Measurements from ENCODE around the gene CSPG5.
A peak's percentile ranks its signal among the peaks of the same experiment; 100 is the strongest.

CSPG5 gene

DNA sequence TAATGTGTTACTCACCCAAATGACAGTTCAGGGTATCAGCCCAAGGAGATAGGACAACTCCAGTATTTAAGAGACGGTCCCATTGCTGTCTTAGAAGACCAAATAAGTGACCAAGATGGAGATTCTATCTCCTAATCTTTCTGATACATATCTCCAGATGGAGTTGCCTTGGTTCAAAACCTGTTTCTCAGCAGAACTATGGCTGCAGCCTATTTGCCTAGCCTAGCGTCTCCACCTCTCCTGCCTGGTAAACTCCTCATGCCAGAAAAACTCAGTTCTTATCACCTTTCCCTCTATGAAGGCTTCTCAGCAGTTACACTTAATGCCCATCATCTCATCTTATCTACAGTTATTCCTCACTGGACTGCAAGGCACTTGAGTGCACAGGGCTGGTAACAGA is 1.2 kb upstream of the CSPG5 start:
- Histone ChIP-seq H3K27ac (no peak overlapping the region), H3K4me1 (ENCODE audit: control insufficient read depth in 1 of 2, insufficient read depth in 1 of 2, low read depth in 1 of 2, low read length in 1 of 2) (peaks cover 5 to 12% of the 10 kb centered on the region in 2 experiments), H3K9me3 (no peaks in the 10 kb centered on the region), H3K36me3 (peaks cover 1% of the 10 kb centered on the region), H3K4me3 (ENCODE audit: low read depth in 1 of 2, low read length in 1 of 2) (no peak overlapping the region), H3K27me3 (peaks cover 83% of the 10 kb centered on the region)
- TF ChIP-seq, protein P1, sequence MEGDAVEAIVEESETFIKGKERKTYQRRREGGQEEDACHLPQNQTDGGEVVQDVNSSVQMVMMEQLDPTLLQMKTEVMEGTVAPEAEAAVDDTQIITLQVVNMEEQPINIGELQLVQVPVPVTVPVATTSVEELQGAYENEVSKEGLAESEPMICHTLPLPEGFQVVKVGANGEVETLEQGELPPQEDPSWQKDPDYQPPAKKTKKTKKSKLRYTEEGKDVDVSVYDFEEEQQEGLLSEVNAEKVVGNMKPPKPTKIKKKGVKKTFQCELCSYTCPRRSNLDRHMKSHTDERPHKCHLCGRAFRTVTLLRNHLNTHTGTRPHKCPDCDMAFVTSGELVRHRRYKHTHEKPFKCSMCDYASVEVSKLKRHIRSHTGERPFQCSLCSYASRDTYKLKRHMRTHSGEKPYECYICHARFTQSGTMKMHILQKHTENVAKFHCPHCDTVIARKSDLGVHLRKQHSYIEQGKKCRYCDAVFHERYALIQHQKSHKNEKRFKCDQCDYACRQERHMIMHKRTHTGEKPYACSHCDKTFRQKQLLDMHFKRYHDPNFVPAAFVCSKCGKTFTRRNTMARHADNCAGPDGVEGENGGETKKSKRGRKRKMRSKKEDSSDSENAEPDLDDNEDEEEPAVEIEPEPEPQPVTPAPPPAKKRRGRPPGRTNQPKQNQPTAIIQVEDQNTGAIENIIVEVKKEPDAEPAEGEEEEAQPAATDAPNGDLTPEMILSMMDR (IDR thresholded peaks at IDR 0.05) = no peak

DNA sequence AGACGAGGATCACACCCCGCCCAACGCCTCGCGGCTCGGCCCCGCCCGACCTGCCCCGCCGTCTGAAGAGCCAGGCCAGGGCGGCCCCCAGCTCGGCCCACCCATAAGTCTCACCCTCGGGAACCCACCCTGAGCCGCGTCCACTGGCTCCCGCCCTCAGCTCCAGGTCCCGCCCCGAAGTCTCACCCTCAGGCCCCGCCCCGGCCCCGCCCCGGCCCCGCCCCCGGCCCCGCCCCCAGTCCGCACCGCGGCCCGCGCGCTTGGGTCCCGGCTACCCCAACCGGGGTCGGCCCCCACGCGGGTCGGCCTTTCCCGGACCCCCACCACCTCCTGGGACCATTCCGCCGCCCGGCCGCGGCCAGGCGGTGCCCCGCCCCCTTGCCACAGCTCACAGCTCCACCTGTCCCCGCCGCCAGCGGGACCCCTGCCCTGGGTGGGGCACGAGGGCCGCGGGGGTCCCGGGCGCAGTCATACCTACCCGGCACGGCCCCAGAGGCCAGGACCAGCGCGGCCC is 489 bp downstream of the CSPG5 start:
- Histone ChIP-seq H3K9me3 (no peaks in the 10 kb centered on the region), H3K4me3 (ENCODE audit: low read depth in 1 of 2, low read length in 1 of 2) (peak overlapping the region; percentile 51 to 64), H3K4me1 (ENCODE audit: control insufficient read depth in 1 of 2, insufficient read depth in 1 of 2, low read depth in 1 of 2, low read length in 1 of 2) (peaks cover 5 to 12% of the 10 kb centered on the region in 2 experiments), H3K36me3 (no peaks in the 10 kb centered on the region), H3K27me3 (peaks cover 98% of the 10 kb centered on the region), H3K27ac (no peak overlapping the region)
- TF ChIP-seq, protein P1 (IDR thresholded peaks at IDR 0.05) = no peak

DNA sequence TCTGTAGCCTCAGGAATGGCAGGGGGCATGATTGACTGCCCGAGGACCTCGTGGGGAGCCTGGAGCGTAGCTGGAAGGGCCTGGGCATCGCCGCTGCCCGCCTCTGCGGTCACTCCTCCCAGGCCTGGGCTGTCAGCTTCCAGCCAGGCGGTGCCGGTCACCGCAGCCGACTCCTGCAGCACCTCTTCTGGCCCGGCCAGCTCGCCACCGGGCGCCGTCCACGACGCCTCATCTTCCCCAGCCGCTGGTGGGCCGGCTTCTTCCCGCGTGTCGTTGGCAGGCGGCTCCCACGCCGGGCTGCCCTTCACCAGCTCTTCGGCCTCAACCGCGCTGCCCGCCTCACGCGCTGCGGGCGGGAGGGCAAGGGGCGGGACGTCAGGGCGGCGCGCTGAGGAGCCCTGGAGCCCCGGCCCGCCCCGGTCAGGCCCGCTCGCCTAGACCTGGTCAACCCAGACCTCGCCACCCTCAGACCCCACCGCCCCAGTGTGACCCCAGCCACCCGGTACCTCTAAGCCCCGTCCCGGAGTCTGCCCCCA is 1.0 kb downstream of the CSPG5 start:
- peaks cover 5 to 12% of the 10 kb centered on the region in 2 experiments for H3K4me1 ChIP-seq (ENCODE audit: control insufficient read depth in 1 of 2, insufficient read depth in 1 of 2, low read depth in 1 of 2, low read length in 1 of 2)
- H3K9me3 ChIP-seq = no peaks in the 10 kb centered on the region
- H3K27ac ChIP-seq = no peak overlapping the region
- TF ChIP-seq, protein P1 (IDR thresholded peaks at IDR 0.05) = no peak
- no peaks in the 10 kb centered on the region for H3K36me3 ChIP-seq
- peaks cover 98% of the 10 kb centered on the region for H3K27me3 ChIP-seq
- peak overlapping the region; percentile 51 to 64 for H3K4me3 ChIP-seq (ENCODE audit: low read depth in 1 of 2, low read length in 1 of 2)

DNA sequence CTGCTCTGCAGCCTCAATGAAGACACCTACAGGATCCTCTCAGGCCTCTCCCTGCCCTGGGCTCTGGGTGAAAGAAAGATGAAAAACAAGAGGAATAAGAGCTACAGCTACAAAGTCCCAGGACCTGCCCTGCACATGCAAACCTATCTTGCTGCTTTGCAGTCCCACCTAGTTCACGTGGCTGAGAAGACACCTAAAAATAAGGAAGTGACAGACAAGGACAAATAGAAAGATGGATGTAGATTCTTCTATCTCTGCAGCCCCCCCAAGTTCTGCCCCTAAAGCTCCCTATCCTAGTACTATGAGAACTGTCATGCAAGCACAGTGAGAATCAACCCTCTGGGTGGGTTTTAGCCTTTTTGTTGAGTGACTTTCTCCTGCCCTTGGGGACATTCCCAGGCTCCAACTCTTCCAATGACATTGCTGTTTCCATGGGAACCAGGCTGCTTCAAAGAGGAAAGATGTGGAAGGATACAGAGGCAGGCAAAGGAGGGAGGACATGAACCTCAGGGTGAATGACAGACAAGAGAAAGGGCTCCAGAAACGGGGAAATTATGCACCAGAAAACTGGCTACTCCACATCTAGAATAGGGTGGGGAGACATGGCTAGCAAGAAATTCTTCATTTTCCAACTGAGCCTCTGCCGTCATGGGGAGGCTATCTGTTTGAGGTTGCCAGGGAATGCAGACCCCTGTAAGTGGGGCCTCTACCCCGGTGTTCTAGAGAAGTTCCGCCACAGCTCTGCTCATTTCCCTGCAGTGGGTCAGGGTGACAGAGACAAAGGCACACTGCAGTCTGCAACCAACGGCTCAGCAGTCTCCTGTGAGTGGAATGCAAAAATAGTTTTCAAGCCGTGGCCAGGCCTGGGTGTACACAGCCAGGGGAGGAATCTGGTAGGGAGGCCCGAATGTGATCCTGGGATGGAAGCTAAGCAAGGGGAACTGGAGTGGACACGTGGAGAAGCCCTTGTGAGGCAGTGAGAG is 5.2 kb downstream of the CSPG5 start:
- Histone ChIP-seq H3K27me3 (peaks cover 73% of the 10 kb centered on the region), H3K4me3 (ENCODE audit: low read depth in 1 of 2, low read length in 1 of 2) (no peak overlapping the region), H3K4me1 (ENCODE audit: control insufficient read depth in 1 of 2, insufficient read depth in 1 of 2, low read depth in 1 of 2, low read length in 1 of 2) (peaks cover 5 to 8% of the 10 kb centered on the region in 2 experiments), H3K36me3 (no peaks in the 10 kb centered on the region), H3K27ac (no peak overlapping the region), H3K9me3 (no peaks in the 10 kb centered on the region)
- TF ChIP-seq, protein P1 (IDR thresholded peaks at IDR 0.05) = no peak

DNA sequence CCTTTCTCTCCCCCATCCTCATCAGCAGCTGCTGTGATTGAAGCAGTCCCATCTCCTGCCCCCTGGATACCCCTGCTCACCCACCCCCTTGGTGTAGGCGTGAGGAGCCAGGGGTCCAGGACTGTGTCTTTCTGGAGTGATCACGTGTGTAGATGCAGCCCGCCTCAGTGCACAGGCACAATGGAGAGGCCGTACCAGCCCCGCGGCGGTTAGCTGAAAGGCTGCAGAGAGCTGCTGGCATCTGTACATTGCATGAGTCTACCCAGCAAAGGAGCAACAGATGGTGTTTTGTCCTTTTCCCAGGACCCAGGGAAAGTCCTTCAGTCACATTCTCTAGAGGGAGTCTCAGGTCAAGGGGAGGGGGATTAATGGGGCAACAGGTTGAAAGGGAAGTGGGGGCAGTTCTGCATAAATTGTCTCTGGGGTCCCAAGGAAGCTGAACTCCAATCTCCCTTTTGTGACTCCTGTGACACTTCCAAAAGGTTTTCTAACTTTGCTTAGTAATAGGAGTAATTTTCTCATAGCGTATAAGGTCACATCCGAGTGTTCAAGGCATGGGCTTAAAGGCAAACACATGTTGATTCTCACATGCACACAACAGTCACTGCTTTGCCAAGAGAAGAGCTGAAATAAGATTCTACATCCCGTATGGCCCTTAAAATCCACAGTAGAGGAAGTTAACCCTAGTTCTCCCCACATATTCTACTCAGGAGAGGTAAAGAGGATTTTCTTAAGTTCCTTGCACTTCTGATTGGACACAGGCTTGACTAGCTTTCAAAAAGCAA is 7.1 kb downstream of the CSPG5 start:
- Histone ChIP-seq H3K4me3 (ENCODE audit: low read depth in 1 of 2, low read length in 1 of 2) (no peak overlapping the region), H3K36me3 (no peaks in the 10 kb centered on the region), H3K27me3 (peaks cover 54% of the 10 kb centered on the region), H3K27ac (no peak overlapping the region), H3K9me3 (no peaks in the 10 kb centered on the region), H3K4me1 (ENCODE audit: control insufficient read depth in 1 of 2, insufficient read depth in 1 of 2, low read depth in 1 of 2, low read length in 1 of 2) (no peaks in the 10 kb centered on the region)
- TF ChIP-seq, protein P1 (IDR thresholded peaks at IDR 0.05) = no peak

Measured in neutrophil (primary cell).